HL-60 (cell line): ENCODE measurements around the gene NAALADL2.

Experiments used
- CTCF ChIP-seq: IDR thresholded peaks from one replicate; pipeline ENCODE4 v1.5.1; 2011; ENCODE audit warnings: low read length, control low read depth, inconsistent platforms; ENCODE audit not compliant: insufficient read depth
- GABPA ChIP-seq: IDR thresholded peaks from 2 replicates; pipeline ENCODE4 v1.6.1; 2012; ENCODE audit warnings: low read depth
- POLR2AphosphoS5 ChIP-seq: IDR thresholded peaks from 2 replicates; pipeline ENCODE4 v1.6.1; 2012; ENCODE audit warnings: low read depth
- SPI1 ChIP-seq: IDR thresholded peaks from 2 replicates; pipeline ENCODE4 v1.6.1; 2012; ENCODE audit warnings: low read depth, mild to moderate bottlenecking, borderline replicate concordance
- TF ChIP-seq, protein P1 (sequence below): IDR thresholded peaks from 2 replicates; pipeline ENCODE4 v1.6.1; 2012; ENCODE audit warnings: low read depth; ENCODE audit not compliant: insufficient replicate concordance

- TF ChIP-seq CTCF (no peak), POLR2AphosphoS5 (no peak), GABPA (no peak), SPI1 (no peak)
- TF ChIP-seq, protein P1, sequence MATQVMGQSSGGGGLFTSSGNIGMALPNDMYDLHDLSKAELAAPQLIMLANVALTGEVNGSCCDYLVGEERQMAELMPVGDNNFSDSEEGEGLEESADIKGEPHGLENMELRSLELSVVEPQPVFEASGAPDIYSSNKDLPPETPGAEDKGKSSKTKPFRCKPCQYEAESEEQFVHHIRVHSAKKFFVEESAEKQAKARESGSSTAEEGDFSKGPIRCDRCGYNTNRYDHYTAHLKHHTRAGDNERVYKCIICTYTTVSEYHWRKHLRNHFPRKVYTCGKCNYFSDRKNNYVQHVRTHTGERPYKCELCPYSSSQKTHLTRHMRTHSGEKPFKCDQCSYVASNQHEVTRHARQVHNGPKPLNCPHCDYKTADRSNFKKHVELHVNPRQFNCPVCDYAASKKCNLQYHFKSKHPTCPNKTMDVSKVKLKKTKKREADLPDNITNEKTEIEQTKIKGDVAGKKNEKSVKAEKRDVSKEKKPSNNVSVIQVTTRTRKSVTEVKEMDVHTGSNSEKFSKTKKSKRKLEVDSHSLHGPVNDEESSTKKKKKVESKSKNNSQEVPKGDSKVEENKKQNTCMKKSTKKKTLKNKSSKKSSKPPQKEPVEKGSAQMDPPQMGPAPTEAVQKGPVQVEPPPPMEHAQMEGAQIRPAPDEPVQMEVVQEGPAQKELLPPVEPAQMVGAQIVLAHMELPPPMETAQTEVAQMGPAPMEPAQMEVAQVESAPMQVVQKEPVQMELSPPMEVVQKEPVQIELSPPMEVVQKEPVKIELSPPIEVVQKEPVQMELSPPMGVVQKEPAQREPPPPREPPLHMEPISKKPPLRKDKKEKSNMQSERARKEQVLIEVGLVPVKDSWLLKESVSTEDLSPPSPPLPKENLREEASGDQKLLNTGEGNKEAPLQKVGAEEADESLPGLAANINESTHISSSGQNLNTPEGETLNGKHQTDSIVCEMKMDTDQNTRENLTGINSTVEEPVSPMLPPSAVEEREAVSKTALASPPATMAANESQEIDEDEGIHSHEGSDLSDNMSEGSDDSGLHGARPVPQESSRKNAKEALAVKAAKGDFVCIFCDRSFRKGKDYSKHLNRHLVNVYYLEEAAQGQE, result no peak
These were observed 532.5 kb downstream of the NAALADL2 start for GRCh38 chr3:175391601-175392000.
